ENCODE data around the gene PABPN1. TPM values are rescaled to one million over a fixed set of nuclear protein-coding genes. Genes with fewer than 3 reads are reported as not detected.

PABPN1 gene
- total and polyA plus RNA-seq, 3 donors from 2014 or later: 194 to 222 (median 194) TPM

DNA sequence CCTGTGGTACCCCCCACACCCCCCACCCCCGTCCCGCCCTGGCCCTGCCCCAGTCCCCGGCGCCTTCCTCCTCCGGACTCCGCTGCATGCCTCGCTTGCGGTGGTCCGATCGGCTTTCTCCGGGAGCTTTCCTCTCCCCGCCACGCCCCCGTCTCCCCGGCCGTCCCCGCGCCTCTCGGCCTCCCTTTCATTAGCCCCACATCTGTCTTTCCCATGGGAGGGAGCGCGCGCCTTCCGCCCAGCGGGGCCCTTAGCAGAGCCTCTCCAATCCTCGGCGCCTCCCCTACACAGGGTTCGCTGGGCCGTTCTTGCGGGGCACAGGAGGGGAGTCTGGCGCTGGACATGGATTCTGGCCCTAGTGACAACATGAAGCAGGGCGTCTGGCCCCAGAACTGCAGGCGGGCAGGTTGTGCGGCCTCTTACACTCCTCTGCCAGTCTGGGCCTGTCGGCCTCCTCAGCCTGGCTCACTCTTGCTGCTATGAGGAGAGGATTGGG lies 45.2 kb downstream of the PABPN1 start:
- Histone ChIP-seq H3K9me3 (no peaks in the 10 kb centered on the region), H3K27me3 (no peaks in the 10 kb centered on the region), H3K36me3 (ENCODE audit: low read depth, missing control alignments) (no peaks in the 10 kb centered on the region), H3K4me1 (peaks cover 9% of the 10 kb centered on the region), H3K27ac (peak overlapping the region; percentile 94 to 95), H3K4me3 (peak overlapping the region; percentile 60 to 70)
- WGBS, 2 donors: 6 to 13% methylated on average over 9 to 34 of the region's 34 CpGs
- intact Hi-C loops (cut with DNase I; ENCODE audit: low total_unique reads): no loop called here
- DNase-seq: peak; percentile 72
- no peak for TF ChIP-seq POLR2A (IDR thresholded peaks at IDR 0.05)
- TF ChIP-seq, protein P1, sequence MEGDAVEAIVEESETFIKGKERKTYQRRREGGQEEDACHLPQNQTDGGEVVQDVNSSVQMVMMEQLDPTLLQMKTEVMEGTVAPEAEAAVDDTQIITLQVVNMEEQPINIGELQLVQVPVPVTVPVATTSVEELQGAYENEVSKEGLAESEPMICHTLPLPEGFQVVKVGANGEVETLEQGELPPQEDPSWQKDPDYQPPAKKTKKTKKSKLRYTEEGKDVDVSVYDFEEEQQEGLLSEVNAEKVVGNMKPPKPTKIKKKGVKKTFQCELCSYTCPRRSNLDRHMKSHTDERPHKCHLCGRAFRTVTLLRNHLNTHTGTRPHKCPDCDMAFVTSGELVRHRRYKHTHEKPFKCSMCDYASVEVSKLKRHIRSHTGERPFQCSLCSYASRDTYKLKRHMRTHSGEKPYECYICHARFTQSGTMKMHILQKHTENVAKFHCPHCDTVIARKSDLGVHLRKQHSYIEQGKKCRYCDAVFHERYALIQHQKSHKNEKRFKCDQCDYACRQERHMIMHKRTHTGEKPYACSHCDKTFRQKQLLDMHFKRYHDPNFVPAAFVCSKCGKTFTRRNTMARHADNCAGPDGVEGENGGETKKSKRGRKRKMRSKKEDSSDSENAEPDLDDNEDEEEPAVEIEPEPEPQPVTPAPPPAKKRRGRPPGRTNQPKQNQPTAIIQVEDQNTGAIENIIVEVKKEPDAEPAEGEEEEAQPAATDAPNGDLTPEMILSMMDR (IDR thresholded peaks at IDR 0.05): no peak

DNA sequence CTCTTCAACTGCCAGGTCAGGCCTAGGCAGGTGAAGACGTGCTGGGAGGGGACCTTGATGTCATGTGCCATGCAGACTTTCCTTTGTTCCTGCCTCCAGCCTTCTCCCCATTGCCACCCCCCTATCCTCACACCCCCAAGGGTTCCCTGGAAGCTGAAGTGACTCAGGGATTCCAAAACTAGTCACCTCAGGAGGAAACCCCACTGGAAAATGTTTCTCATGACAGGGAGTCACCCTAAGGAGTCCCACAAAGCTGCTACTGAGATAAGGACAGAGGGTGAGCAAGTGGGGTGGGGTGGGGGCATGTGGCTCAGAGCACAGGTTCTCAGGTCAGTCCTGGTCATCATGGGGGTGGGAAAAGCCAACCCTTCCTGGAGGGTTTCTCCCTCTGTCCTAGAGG lies 49.0 kb downstream of the PABPN1 start:
- TF ChIP-seq, protein P1 (IDR thresholded peaks at IDR 0.05): no peak
- TF ChIP-seq POLR2A (IDR thresholded peaks at IDR 0.05): no peak
- H3K27ac ChIP-seq: no peak overlapping the region
- no peaks in the 10 kb centered on the region for H3K36me3 ChIP-seq (ENCODE audit: low read depth, missing control alignments)
- intact Hi-C loops (cut with DNase I; ENCODE audit: low total_unique reads): no loop called here
- no peak overlapping the region for H3K4me3 ChIP-seq
- H3K9me3 ChIP-seq: no peaks in the 10 kb centered on the region
- no peak for DNase-seq
- H3K4me1 ChIP-seq: peaks cover 2% of the 10 kb centered on the region
- WGBS, 2 donors: 63 to 88% methylated on average over 1 of the region's 1 CpG
- no peaks in the 10 kb centered on the region for H3K27me3 ChIP-seq

DNA sequence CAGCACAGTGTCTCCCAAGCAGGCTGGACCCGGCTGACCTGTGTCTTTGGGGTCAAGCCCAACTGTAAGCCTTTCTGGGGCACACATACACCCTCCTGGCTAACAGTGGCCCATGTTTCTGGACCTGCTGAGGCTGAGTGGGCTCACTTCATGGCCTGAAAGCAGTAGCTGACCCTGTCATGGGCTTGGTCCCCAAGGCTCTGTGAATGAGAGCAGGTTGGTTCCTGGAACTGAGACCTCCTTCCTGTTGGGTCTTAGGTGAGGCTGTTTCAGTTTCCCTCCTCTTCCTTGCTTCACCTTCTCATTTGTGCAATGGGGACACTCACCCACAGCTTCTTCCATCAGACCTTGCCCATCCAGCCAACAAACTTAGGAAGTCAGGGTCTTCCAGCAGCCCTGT lies 50.6 kb downstream of the PABPN1 start:
- intact Hi-C loops (cut with DNase I; ENCODE audit: low total_unique reads): no loop called here
- Histone ChIP-seq H3K27me3 (no peaks in the 10 kb centered on the region), H3K27ac (no peak overlapping the region), H3K9me3 (no peaks in the 10 kb centered on the region), H3K4me1 (no peaks in the 10 kb centered on the region), H3K4me3 (no peak overlapping the region), H3K36me3 (ENCODE audit: low read depth, missing control alignments) (no peaks in the 10 kb centered on the region)
- no peak for TF ChIP-seq POLR2A (IDR thresholded peaks at IDR 0.05)
- TF ChIP-seq, protein P1 (IDR thresholded peaks at IDR 0.05): no peak
- 94% methylated on average over 1 of the region's 1 CpG; no CpG with 5 or more reads in 1 of the 2 donors for WGBS, 2 donors
- no peak for DNase-seq

DNA sequence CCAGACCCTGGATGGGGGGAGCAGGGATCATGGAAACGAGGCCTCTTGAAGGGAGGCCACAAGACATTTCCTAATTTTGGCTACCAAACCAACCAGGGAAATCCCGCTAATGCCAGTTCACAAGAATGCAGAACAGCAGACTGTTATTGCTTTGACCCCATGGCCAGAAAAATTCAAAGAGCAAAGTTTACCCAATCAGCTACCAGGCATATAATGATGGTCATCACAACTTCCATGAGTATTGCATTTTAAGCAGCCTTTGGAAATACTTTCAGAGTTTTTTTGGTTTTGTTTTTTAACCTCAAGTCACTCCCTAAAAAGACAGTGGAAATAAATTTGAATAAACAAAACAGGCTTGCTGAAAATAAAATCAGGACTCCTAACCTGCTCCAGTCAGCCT lies 51.3 kb downstream of the PABPN1 start, which contains the start of gene IL25:
TSS of gene IL25 (plus strand) at position 301 of the 400 bp plus-strand sequence.
- H3K27ac ChIP-seq: no peak within 1 kb of the TSS

More for the DNA sequence above, 51.3 kb downstream of the PABPN1 start, which contains the start of gene IL25:
- no peak for TF ChIP-seq POLR2A (IDR thresholded peaks at IDR 0.05)
- TF ChIP-seq, protein P1 (IDR thresholded peaks at IDR 0.05): no peak
- Histone ChIP-seq H3K36me3 (ENCODE audit: low read depth, missing control alignments) (no peaks in the 10 kb centered on the region), H3K27me3 (no peaks in the 10 kb centered on the region), H3K9me3 (no peaks in the 10 kb centered on the region), H3K4me3 (no peak within 1 kb of the TSS), H3K4me1 (no peaks in the 10 kb centered on the region)
- DNase-seq: no peak
- intact Hi-C loops (cut with DNase I; ENCODE audit: low total_unique reads): no loop called here
- WGBS, 2 donors: 90 to 94% methylated on average over 2 of the region's 2 CpGs

All from testis (tissue), 3 donors.